HG02938 (cell line): Measurements from ENCODE around the gene TEX2.
"Not testable (repeated sequence)": the region's sequence is repeated elsewhere in the genome, so short reads cannot be mapped to it uniquely, and the experiment has no call there.

Source experiments
- ATAC-seq: cut with Tn5 transposase; IDR thresholded peaks from one replicate; pipeline ENCODE4 v1.9.1; 2021; ENCODE audit warnings: mild to moderate bottlenecking, moderate library complexity; ENCODE audit not compliant: unreplicated experiment

Gene TEX2

DNA sequence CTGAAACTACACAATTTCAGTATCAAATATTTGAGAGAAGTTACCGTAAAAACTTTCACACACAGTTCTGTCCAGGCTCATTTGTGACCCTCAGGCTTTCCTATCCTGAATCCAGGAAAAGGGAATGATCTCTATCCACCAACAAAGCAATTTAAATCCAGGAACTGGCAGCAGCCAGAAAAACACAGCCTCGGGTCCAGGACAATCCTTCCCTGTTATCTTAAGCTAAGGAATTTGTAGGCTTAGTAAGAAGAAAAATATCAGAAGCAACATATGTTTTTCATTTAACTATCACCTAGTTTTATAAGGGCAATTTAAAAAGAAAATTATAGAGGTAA lies 47.1 kb downstream of the TEX2 start:
- ATAC-seq, result no peak

DNA sequence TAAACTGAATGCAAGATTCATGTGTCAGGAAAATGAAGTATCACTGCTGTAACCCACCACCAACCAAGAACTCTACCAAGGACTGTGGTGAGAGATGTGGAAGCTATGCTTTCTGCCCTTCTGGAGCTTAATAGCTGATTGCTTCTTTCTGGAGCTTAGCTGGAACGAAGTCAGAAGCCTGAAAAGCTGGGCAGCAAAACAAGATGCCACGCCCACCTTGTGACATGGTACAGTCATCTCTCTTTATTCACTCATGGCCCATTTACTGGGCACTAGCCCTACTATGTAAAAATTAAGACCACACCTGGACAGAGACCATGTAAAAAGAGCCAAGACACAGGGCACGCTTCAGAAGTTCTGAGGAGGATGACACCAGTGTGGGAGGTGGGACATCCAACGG lies 48.1 kb downstream of the TEX2 start:
- no peak for ATAC-seq

DNA sequence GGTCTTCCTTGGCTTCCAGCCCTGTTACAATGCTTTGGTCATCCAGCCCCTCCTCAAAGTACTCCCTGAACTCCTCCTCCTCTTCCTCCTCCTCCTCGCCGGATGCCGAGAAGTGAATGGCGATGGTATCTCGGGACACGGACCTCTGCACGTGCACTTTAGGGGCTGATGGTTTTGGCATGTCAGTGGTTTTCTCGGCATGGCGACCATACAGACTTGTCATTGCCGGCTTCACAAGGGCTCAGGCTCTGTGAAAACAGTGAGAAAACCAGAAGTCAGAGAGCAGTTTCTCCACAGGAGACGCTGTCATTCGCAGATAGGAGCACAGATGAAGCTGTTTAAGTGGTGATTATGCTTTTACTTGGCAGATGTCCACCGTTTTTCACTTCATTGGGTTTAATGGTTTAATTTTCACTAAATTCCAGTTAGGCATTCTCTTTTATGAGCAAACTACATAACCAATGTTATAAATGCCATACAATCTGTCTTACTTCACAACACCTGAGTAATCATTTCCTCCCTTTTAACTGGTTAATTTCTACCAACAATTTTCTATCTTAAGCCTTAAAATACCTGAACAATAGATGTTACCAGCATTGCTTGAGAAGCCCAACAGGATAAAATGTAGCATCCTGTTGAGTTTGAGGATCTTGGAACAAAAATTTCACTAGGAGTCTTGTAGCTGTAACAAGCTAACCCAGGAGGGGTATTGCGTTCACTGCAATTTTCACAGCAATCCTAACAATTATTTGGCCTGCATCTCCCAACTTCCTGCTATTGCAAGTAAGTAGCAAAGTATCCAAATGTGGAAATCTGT lies 48.9 kb downstream of the TEX2 start:
- no peak for ATAC-seq

DNA sequence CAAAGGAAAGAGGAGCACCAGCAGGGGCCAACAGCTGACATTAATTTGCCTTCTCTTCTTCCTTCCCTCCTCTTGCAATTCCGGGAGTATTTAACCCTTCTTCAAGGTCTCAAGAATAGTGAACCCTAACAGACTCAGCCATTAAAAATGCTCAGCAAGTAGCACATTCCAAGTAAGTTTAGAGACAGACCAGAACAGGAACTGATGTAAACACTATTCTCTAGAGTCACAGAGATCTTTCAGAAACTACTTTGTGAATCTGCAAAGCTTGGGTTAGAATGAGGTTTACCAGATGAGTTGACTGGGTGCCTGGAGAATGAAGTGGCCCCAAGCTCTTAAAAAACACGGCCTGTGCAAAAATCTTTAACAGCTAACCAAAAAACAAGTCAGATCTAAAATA lies 50.9 kb downstream of the TEX2 start:
- ATAC-seq, result no peak

DNA sequence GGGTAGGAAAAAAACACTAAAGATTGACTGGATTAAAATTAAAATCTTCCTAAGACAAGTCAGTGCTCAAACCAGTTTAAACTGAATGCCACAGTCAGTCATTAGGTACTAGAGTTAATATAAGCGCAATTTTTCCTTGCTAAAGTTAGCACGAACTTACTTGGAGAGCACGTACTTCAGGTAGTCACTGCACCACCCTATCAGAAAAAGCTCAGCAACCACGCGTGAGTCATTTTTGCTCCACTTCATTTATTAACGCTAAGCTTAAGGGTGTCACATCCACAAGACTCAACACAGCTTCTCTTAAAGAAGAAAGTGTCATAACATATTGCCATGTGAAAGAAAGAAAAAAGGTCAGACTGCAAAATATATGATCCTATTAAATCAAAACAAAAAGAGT lies 53.1 kb downstream of the TEX2 start:
- ATAC-seq, result no peak

DNA sequence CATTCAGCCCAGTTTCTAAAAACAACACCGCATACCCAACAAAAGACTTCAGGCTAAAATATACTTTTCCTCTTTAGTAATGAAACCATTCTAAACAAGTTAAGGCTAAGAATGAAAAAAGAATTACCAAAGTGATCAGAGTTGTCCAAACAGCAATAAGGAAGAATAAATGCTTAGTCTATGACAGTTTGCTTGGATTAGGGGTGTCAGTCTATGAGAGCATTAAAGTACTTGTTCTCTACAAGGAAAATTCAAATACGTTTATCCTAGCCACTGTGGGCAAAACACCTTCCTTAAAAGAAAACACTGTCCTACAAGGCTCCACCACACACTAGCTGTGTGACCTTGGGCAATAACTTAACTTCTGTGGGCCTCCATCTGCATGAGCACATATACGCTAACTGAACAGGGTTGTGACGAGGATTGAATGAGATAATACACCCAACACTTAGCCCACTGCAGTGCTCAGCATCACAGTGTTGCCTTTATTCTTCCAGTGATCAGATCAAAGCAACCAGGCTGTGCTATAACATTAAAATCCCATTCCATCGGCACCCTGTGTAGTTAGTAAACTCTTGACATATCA lies 53.6 kb downstream of the TEX2 start:
- no peak for ATAC-seq

DNA sequence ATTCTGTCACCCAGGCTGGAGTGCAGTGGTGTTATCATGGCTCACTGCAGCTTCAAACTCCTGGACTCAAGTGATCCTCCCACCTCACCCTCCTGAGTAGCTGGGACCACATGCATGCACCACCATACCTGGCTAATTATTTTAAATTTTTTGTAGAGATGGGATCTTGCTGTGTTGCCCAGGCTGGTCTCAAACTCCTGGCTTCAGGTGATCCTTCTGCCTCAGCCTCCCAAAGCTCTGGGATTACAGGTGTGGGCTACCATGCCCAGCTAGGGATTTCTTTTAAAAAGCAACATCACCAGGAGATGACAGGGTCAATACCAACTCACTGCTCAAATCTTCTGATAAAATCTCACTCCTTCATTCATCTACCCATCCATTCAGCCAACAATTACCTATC lies 54.4 kb downstream of the TEX2 start:
- not testable (repeated sequence) for ATAC-seq

DNA sequence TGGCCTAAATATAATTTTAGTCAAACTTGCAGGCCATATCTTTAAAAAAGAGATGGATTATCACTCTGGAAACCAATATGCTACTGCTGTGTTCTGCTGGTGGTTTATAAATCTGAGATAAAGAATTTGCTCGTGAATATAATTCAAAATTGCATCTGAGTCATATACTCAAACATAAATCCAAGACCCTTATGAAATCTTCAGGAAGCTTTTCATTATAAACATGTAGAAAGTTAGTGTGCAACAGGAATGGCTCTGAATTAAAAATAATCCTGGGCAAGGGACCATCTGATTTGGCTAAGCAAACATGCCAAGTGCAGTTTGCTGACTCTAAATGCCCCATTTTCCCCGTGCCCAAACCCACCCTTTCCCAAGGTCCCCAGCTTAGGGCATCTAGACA lies 57.3 kb downstream of the TEX2 start:
- no peak for ATAC-seq

DNA sequence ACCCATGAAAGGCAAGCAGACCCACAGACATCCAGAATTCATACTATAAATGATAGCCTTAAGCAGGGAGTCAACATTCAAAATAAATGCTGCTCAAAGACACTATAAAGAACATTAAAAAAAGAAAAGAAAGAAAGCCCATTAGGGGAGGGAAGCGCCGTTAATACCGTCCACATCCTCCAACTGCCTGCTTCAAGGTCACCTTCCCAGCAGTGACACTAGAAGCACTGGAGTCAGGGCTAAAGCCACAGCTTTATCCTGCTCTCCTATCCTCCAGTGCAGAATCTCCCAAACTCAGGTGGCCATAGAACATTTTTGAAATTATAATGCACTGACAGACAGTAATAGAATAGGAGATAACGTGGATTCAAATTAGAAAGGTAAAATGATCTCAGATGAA lies 59.4 kb downstream of the TEX2 start:
- ATAC-seq, result no peak

DNA sequence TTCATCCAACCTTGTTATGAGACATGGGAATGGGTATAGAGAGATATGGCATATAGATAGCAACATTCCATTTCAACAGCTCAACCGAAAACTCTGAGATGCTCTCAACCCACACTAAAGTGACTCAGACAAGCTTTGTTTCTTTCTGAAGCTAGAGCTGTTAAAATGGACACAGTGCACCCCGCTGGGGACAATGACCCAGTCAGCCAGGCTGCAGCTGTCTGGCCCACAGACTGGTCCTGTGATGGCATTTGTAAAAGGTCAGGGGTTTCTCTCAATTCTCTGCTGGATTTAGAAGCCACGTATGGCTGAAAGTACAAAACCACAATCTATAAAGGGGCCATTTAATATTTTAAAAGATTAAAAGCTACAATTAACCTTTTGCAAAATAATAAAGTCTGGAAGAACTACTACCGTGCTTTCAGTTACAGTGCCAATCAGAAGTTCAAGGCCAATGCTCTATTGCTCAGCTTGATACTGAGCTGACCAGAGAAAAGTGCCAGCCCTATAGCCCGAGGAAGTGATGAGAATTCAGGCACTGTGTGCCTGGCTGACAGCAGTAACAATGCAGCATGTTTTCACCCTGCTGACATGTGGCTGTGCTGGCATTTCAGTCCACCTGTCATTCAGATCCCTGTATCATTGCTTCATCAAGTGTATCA lies 60.2 kb downstream of the TEX2 start:
- ATAC-seq, result no peak

DNA sequence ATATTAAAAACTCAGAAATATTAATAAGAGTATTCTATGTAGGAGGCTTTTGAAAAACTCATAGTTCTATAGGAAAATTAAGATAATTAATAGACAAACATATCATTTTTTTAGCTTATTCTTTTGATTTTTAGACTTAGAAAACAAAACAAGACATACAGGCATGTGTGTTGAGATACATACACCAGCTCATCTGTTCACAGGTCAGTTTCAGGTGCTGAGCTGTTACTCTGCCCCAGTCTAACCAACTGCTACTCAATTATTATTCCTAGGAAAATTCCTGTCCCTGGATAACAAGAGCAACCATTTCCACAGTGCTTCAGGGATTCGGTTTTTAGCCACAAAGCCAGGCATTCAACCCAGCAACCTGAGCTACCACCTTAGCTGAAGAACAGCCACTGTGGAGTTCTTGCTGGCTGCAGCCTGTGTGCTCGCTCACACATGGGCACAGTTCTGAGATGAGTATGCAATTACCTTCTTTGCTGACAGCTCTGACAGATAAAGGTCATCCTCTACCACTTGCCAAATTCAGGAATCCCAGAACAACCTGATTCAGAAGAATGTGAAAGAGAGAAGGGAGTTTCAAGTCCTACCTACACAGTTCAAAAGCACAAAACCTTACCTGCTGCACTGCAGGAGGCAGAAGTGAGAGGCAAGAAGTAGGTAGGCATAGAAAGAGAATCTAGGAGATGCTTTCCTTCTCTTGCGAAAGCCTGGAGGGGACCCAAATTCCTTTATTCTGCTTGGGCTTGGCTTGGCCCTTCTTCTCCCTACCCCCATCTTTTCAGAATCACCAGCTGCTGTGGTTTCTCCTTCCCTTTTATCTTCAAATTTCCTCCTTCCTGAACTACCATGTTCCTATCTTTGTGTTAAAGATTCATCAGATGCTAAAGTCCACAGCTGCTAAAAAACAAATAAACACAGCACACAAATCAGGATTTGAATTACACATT lies 62.7 kb downstream of the TEX2 start:
- ATAC-seq, result no peak

DNA sequence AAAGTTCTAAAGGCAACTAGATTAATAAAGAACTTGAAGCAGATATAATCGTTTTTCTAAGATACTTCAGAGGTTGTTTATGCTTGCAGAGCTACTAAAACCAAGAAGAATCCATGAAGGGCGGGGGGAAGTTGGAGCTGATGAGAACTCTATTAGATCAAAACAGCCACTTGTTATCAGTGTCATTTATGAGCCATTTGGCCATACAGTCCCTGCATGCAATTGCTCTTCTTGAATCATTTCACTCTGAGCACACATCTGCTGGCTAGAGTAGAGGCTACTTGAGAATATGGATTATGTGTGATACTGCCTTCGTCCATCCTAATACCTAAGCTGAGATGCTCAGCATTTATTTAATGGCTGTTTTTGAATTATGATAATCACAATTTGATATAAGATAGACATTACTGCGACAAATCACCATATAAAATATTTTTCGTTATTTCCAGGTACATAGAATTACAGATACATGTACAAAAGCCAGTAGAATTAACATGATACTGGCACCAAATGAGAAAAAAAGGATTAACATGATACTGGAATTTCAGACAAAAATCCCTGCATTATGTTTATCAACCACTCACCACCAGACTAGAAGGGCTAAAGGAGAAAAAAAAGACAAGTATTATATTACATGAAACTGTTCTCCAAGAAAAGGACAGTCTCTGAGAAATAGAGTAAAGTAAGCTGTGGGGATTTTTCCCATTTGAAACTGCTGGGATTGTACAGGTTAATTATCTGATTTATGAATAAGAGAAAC lies 64.5 kb downstream of the TEX2 start:
- ATAC-seq, result no peak

DNA sequence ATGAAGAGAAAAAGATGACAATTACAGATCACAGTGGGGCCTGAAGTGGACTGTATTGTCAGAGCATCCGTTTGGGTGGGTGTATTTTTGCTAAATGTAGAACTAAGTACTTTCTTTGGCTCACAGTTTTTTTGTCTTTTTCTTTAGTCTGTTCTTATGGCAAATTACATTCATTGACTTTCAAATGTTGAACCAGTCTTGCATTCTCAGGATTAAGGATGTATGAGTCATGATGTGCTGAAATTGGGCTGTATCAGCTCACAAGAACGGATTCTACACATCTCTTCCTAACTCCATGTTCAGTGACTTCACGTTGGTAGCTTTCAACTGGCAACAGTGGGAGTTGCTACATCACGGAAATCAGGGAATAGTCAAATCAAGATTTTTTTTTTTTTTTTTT lies 66.5 kb downstream of the TEX2 start:
- ATAC-seq, result no peak

DNA sequence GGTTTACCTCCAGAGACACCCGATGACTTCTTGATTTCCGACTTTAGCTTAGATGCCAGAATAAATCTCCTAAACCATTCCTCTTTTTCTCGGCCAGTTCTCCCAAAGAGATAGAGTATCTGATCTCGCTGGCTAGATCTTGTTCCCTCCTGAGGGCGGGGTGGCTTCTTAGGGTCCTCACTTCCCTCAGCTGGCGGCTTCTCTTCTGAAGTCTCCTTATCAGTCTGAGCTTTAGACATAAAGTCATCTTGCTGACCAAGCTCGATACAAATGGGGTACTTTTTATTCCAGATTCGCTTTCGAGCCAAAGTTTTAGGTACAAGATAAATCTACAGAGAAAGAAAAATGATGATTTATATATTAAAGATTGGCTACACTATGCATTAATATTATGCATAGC lies 69.5 kb downstream of the TEX2 start:
- ATAC-seq, result no peak

DNA sequence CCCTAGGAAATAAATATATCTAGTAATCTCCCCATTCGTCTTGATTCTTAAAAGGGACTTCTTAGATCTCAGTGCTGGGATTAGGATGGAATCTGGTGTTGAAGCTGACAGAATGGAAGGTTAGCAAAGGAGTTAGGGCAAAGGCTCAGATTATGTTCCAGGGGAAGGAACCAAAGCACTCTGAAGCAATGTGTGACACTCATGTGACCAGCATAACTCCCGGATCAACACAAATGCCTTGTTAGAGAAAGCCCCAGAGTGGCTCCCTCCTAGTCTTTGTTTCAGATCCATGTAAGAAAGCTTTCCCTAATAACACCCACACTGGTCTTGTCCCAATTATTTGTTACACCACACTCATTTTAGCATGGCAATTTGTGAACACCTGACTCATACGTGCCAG lies 70.5 kb downstream of the TEX2 start:
- ATAC-seq, result no peak

DNA sequence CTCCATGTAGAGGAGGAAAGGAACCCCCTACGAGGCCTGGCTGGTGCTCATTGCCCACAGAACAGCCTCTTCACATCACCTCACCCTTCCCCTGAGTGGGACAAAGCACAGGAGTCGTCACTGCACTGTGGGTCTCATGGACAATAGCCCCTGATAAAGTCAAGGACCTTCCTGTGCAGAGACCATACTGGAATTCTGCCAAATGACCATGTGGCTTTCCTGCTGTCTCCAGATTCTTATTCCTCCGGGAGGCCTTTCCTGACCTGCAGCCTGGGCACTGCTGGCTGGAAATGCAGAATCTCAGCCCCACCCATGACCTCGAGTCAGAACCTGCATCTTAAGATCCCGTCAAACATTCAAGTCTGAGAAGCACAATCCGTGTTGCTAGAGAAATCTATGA lies 72.6 kb downstream of the TEX2 start:
- ATAC-seq, result no peak

DNA sequence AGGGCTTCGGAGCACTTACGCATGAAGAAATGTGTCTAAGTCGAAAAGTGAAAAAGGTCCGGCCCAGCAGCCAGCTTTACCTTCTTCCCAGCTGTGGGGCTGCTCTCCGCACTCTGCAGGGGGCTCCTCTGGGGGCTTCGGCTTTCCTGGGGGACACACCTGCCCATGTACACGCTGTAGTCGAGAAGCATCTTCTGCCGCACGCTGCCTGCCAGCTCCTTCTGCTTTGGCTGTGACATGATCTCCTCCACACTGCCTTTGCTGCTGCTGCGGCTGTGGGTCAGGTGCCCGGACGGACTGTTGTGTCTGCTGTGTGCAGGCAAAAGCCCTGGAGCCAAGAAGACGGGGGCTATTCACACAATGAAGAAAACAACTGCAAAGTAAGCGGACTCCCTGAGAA lies 75.0 kb downstream of the TEX2 start:
- ATAC-seq, result no peak

DNA sequence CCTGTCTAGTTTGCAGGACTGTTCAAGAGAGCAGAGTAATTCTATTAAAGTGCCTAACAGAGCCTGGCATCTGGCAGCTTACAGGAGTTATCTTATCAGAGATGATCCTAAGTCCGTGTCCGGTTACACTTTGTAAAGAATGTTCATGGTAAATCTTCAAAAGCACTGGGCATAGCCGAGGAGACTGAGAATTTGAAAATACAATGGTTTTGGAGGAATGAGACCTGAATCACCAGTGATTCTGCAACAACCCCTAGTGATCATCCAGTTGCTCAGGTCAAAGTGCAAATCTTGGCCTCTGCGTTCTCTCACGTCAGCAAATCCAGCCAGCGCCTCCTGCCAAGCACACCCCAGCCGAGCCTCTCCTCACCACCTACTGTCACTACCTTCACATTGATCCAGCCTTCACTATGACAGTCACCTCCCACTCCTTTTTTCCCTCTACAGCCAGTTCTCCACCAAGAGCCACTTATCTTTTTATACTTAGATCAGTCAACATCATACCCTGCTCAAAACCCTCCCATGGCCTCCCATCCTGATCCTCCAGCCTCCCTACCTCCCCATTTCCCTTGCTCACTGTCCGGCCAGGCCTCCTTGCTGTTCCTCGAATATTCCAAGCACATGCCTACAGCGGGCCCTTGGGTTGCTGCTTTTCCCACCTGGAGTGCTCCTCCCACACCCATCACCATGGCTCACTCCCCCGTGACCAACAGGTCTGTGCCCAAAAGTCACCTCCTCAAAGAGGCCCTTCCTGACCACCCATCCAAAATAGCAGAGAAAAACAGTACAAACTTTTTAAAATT lies 75.8 kb downstream of the TEX2 start:
- no peak for ATAC-seq

DNA sequence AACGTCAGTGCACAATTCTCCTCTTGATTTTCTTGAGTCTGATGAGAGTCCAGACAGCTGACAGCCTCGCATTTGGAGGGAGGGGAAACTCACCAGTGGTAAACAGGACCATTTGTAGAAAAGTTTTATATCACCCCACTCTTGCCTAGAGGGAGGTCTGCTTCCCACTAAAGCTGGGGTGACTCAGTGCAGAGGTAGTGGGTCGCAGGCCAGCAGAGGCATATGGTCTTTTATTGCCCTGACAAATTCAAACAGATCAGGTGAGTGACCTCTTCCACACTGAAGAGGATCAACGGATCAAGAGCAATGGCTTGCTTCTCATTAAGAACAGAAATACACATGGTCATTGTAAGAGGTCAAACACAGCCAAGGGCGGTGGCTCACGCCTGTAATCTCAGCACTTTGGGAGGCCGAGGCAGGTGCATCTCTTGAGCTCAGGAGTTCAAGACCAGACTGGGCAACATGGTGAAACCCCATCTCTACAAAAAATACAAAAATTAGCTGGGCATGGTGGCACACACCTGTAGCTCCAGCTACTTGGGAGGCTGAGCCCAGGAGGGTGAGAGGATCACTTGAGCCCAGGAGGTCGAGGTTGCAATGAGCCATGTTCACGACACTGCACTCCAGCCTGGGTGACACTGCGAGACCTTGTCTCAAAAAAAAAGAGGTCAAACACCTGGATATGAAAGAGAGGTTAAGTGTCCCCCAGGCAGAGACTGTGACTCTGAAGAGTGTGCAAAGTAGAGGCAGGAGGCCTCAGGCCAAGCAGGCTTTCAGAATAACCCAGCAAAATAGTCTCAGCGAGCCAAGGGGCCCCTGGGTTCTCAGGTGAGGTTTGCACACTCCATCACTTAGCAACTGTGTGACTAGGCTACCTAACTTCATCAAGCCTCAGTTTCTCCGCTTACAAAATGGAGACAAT lies 76.6 kb downstream of the TEX2 start:
- no peak for ATAC-seq
